HepG2 (cell line): ENCODE results near the gene TLCD1.

Source experiments
- CHD4 ChIP-seq: fragments of 200-600 bp; sonication (generic); IDR thresholded peaks from 2 replicates; pipeline ENCODE4 v1.7.0; 2017; ENCODE audit warnings: mild to moderate bottlenecking, low read length, borderline replicate concordance
- CTCF ChIP-seq: sonication (generic); formaldehyde crosslinking; IDR thresholded peaks from 2 replicates; pipeline ENCODE4 v1.5.0; 2020; ENCODE audit warnings: mild to moderate bottlenecking, missing genetic modification reagents, moderate library complexity
- HBP1 ChIP-seq: IDR thresholded peaks from 2 replicates; pipeline ENCODE4 v1.6.1; 2016; ENCODE audit warnings: low read depth, control low read depth
- KAT2B ChIP-seq: fragments of 150-350 bp; IDR thresholded peaks from 2 replicates; pipeline ENCODE4 v1.6.1; 2014; ENCODE audit warnings: low read depth, low read length, borderline replicate concordance
- PLRG1 ChIP-seq: fragments of 450-650 bp; conservative IDR thresholded peaks from 2 replicates; pipeline ENCODE4 v1.6.1; 2016
- POLR2A ChIP-seq, 2 experiments: IDR thresholded peaks; 2 replicates each; pipeline ENCODE4 v1.6.1; 2011; ENCODE audit warnings: low read depth in 2 of 2, low read length in 2 of 2, mild to moderate bottlenecking in 1 of 2, moderate library complexity in 1 of 2; ENCODE audit not compliant: insufficient read depth in 1 of 2
- RBAK ChIP-seq: sonication (generic); formaldehyde crosslinking; IDR thresholded peaks from 2 replicates; pipeline ENCODE4 v1.5.1; 2020; ENCODE audit warnings: mild to moderate bottlenecking, missing genetic modification reagents
- SMAD1 ChIP-seq: sonication (generic); formaldehyde crosslinking; IDR thresholded peaks from 2 replicates; pipeline ENCODE4 v1.4.0; 2020; ENCODE audit warnings: missing genetic modification reagents, low read depth, mild to moderate bottlenecking, borderline replicate concordance
- TEF ChIP-seq: sonication (generic); formaldehyde crosslinking; IDR thresholded peaks from 2 replicates; pipeline ENCODE4 v1.5.0; 2020; ENCODE audit warnings: missing genetic modification reagents
- ZKSCAN5 ChIP-seq: sonication (generic); formaldehyde crosslinking; IDR thresholded peaks from 2 replicates; pipeline ENCODE4 v1.5.1; 2020; ENCODE audit warnings: mild to moderate bottlenecking, missing genetic modification reagents
- ZNF564 ChIP-seq: sonication (generic); formaldehyde crosslinking; IDR thresholded peaks from 2 replicates; pipeline ENCODE4 v1.8.1; 2023; ENCODE audit warnings: mild to moderate bottlenecking, missing genetic modification reagents
- ZNF766 ChIP-seq: sonication (generic); formaldehyde crosslinking; IDR thresholded peaks from 2 replicates; pipeline ENCODE4 v1.5.0; 2020; ENCODE audit warnings: missing genetic modification reagents, borderline replicate concordance
- TF ChIP-seq, protein P1 (sequence below): sonication (generic); formaldehyde crosslinking; IDR thresholded peaks from 2 replicates; pipeline ENCODE4 v1.4.0; 2020; ENCODE audit warnings: missing genetic modification reagents
- TF ChIP-seq, protein P2 (sequence below): sonication (generic); formaldehyde crosslinking; IDR thresholded peaks from 2 replicates; pipeline ENCODE4 v1.4.0; 2020; ENCODE audit warnings: missing genetic modification reagents

DNA sequence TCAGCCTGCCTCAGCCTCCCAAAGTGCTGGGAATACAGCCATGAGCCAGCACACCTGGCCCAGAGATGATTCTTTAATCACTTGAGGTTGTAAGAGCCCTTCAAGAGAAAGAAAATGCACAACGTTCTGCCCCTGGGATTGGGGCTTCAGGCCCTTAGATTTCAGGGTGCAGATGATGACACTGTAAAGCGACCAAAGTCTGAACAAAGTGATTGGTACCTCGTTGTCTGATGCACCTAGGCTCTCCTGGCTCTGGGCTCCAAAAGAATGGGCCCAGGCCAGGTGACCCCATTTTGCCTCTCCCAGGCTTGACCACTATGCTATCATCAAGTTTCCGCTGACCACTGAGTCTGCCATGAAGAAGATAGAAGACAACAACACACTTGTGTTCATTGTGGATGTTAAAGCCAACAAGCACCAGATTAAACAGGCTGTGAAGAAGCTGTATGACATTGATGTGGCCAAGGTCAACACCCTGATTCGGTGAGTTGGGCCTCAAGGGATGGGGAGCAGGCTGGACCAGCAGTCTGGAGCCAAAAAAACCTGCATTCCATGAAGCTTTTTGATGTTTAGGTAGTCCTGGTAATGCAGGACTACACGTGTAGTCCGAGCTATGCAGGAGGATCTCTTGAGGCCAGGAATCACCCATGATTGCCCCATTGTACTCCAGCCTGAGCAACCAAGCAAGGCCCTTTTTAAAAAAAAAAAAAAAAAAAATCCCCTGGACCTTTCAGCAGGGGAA lies 3.4 kb downstream of the TLCD1 start:
- no peak for TF ChIP-seq SMAD1
- TF ChIP-seq ZNF564 (CRISPR knock-in tag): no peak
- TF ChIP-seq RBAK (CRISPR knock-in tag): no peak
- TF ChIP-seq CHD4: no peak
- no peak for TF ChIP-seq KAT2B
- TF ChIP-seq PLRG1: no peak
- TF ChIP-seq CTCF (CRISPR knock-in tag): no peak
- TF ChIP-seq, protein P1, sequence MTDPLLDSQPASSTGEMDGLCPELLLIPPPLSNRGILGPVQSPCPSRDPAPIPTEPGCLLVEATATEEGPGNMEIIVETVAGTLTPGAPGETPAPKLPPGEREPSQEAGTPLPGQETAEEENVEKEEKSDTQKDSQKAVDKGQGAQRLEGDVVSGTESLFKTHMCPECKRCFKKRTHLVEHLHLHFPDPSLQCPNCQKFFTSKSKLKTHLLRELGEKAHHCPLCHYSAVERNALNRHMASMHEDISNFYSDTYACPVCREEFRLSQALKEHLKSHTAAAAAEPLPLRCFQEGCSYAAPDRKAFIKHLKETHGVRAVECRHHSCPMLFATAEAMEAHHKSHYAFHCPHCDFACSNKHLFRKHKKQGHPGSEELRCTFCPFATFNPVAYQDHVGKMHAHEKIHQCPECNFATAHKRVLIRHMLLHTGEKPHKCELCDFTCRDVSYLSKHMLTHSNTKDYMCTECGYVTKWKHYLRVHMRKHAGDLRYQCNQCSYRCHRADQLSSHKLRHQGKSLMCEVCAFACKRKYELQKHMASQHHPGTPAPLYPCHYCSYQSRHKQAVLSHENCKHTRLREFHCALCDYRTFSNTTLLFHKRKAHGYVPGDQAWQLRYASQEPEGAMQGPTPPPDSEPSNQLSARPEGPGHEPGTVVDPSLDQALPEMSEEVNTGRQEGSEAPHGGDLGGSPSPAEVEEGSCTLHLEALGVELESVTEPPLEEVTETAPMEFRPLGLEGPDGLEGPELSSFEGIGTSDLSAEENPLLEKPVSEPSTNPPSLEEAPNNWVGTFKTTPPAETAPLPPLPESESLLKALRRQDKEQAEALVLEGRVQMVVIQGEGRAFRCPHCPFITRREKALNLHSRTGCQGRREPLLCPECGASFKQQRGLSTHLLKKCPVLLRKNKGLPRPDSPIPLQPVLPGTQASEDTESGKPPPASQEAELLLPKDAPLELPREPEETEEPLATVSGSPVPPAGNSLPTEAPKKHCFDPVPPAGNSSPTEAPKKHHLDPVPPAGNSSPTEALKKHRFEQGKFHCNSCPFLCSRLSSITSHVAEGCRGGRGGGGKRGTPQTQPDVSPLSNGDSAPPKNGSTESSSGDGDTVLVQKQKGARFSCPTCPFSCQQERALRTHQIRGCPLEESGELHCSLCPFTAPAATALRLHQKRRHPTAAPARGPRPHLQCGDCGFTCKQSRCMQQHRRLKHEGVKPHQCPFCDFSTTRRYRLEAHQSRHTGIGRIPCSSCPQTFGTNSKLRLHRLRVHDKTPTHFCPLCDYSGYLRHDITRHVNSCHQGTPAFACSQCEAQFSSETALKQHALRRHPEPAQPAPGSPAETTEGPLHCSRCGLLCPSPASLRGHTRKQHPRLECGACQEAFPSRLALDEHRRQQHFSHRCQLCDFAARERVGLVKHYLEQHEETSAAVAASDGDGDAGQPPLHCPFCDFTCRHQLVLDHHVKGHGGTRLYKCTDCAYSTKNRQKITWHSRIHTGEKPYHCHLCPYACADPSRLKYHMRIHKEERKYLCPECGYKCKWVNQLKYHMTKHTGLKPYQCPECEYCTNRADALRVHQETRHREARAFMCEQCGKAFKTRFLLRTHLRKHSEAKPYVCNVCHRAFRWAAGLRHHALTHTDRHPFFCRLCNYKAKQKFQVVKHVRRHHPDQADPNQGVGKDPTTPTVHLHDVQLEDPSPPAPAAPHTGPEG (CRISPR knock-in tag): no peak
- no peak for TF ChIP-seq HBP1 (CRISPR knock-in tag)
- peak in 1 of 2 experiments; percentile 37; a peak in 2 of 4 replicates for TF ChIP-seq POLR2A (IDR thresholded peaks at IDR 0.05; ENCODE audit: insufficient read depth in 1 of 2, low read depth in 2 of 2, low read length in 2 of 2)
- no peak for TF ChIP-seq TEF
- TF ChIP-seq, protein P2, sequence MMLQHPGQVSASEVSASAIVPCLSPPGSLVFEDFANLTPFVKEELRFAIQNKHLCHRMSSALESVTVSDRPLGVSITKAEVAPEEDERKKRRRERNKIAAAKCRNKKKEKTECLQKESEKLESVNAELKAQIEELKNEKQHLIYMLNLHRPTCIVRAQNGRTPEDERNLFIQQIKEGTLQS (CRISPR knock-in tag): no peak
- TF ChIP-seq ZKSCAN5: no peak
- TF ChIP-seq ZNF766 (CRISPR knock-in tag): no peak
